ENCODE measurements around the gene CPN1. TPM values are rescaled to one million over a fixed set of nuclear protein-coding genes. Genes with fewer than 3 reads are reported as not detected.

Gene CPN1
- total RNA-seq, 1 experiment from 2014 or later = not detected

DNA sequence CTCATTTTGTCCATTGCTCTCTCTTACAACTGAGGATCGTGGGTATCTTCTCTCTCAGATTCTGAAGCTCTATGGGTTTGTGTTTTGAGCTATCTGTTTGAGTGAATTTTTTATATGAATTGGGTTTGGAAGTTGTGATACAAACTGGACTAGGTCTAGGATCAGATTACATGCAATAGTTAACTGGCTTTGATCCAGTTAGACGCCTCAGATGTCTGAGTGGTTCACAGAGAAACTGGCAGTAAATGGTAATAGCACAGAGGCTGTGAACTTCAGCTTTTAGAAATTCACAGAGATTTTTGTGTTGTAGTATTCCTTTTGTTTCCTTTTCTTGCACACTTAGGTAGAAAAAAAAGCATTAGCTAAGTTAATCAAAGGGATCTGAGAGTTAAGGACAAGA is 59.3 kb downstream of the CPN1 start:
- Histone ChIP-seq H3K4ac (ENCODE audit: low read depth, low read length) (no peak overlapping the region), H3K4me1 (ENCODE audit: insufficient read depth, low read length) (no peaks in the 10 kb centered on the region), H3K27me3 (ENCODE audit: insufficient read depth, low read length) (no peaks in the 10 kb centered on the region), H4K20me1 (ENCODE audit: control insufficient read depth, insufficient read depth, insufficient read length) (no peaks in the 10 kb centered on the region), H4K8ac (replicated peaks; ENCODE audit: insufficient read length, low read depth, low read length) (no peak overlapping the region), H2BK12ac (ENCODE audit: insufficient read length, low read depth, low read length) (no peak overlapping the region), H3K79me2 (ENCODE audit: insufficient read depth, low read length) (no peaks in the 10 kb centered on the region), H3K27ac (ENCODE audit: insufficient read length, low read depth, low read length) (no peak overlapping the region), H2BK15ac (ENCODE audit: low read depth, low read length) (no peak overlapping the region), H3K4me2 (ENCODE audit: insufficient read depth, insufficient read length, low read length) (no peak overlapping the region), H4K91ac (ENCODE audit: insufficient read length, low read depth, low read length) (no peak overlapping the region), H3K23me2 (ENCODE audit: insufficient read length, low read depth, low read length, poor library complexity, severe bottlenecking) (no peaks in the 10 kb centered on the region), H3T11ph (ENCODE audit: low read length) (no peak overlapping the region), H3K14ac (ENCODE audit: insufficient read depth, low read length) (no peak overlapping the region), H3K79me1 (ENCODE audit: insufficient read depth, low read depth, low read length, poor library complexity, severe bottlenecking) (no peaks in the 10 kb centered on the region), H4K5ac (ENCODE audit: insufficient read length, low read depth, low read length) (no peak overlapping the region), H2AFZ (ENCODE audit: low read length) (no peak overlapping the region), H2BK20ac (ENCODE audit: low read depth, low read length, poor library complexity, severe bottlenecking) (no peak overlapping the region), H2BK5ac (ENCODE audit: insufficient read length, low read length) (no peak overlapping the region), H3K9me3 (ENCODE audit: control insufficient read depth, low read depth, low read length) (no peaks in the 10 kb centered on the region), H3K23ac (ENCODE audit: insufficient read length, low read depth, low read length) (no peak overlapping the region), H3K9ac (ENCODE audit: extremely low read depth, insufficient read length, low read length) (no peak overlapping the region), H3K56ac (ENCODE audit: insufficient read length, low read depth, low read length) (no peak overlapping the region), H3K18ac (ENCODE audit: insufficient read length, low read depth, low read length) (no peak overlapping the region), H2AK5ac (ENCODE audit: insufficient read length, low read length) (no peak overlapping the region), H2BK120ac (ENCODE audit: low read depth, low read length, poor library complexity, severe bottlenecking) (no peak overlapping the region)
- Mint-ChIP-seq H3K4me1 (peaks cover 13 to 19% of the 10 kb centered on the region in 2 experiments), H3K36me3 (ENCODE audit: insufficient read depth in 1 of 3, low read depth in 3 of 3) (no peaks in the 10 kb centered on the region), H3K27me3 (ENCODE audit: low read depth) (no peaks in the 10 kb centered on the region; the same call in 1 of the 2 replicates), H3K9me3 (peaks cover 2 to 7% of the 10 kb centered on the region in 2 experiments; a peak in 4 of 5 replicates), H3K27ac (no peak overlapping the region), H3K4me3 (no peak overlapping the region)
- DNase-seq = no peak
- TF ChIP-seq, protein P1, sequence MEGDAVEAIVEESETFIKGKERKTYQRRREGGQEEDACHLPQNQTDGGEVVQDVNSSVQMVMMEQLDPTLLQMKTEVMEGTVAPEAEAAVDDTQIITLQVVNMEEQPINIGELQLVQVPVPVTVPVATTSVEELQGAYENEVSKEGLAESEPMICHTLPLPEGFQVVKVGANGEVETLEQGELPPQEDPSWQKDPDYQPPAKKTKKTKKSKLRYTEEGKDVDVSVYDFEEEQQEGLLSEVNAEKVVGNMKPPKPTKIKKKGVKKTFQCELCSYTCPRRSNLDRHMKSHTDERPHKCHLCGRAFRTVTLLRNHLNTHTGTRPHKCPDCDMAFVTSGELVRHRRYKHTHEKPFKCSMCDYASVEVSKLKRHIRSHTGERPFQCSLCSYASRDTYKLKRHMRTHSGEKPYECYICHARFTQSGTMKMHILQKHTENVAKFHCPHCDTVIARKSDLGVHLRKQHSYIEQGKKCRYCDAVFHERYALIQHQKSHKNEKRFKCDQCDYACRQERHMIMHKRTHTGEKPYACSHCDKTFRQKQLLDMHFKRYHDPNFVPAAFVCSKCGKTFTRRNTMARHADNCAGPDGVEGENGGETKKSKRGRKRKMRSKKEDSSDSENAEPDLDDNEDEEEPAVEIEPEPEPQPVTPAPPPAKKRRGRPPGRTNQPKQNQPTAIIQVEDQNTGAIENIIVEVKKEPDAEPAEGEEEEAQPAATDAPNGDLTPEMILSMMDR (conservative IDR thresholded peaks at IDR 0.05) = no peak
- WGBS (ENCODE audit: extremely low coverage, insufficient read length, low lambda C conversion rate) = no CpG with 5 or more reads among the region's 2 CpGs
